ACC112 (cell line): ENCODE measurements around the gene DOCK4.

Source experiments
- H2AFZ ChIP-seq: fragments of 200-600 bp; sonication (generic); one replicate; pipeline ENCODE4 v1.6.0; 2017; ENCODE audit warnings: antibody characterized with exemption, low read length; ENCODE audit not compliant: unreplicated experiment
- H3K27ac ChIP-seq: fragments of 200-600 bp; sonication (generic); 2 replicates; pipeline ENCODE4 v1.5.1; 2014; ENCODE audit warnings: low read depth, mild to moderate bottlenecking, antibody characterized with exemption, low read length, moderate library complexity
- H3K27me3 ChIP-seq: fragments of 200-600 bp; sonication (generic); 2 replicates; pipeline ENCODE4 v1.6.1; 2014; ENCODE audit warnings: mild to moderate bottlenecking, antibody characterized with exemption, low read length, moderate library complexity, mixed read lengths; ENCODE audit not compliant: insufficient read depth
- H3K36me3 ChIP-seq: fragments of 200-600 bp; sonication (generic); 2 replicates; pipeline ENCODE4 v1.6.1; 2016; ENCODE audit warnings: mild to moderate bottlenecking, antibody characterized with exemption, low read length, moderate library complexity, mixed read lengths; ENCODE audit not compliant: insufficient read depth
- H3K4me1 ChIP-seq: fragments of 200-600 bp; sonication (generic); one replicate; pipeline ENCODE4 v1.6.1; 2016; ENCODE audit warnings: low read length, mixed read lengths; ENCODE audit not compliant: insufficient read depth, unreplicated experiment, control insufficient read depth
- H3K4me3 ChIP-seq: fragments of 200-600 bp; sonication (generic); 2 replicates; pipeline ENCODE4 v1.5.1; 2014; ENCODE audit warnings: mild to moderate bottlenecking, low read depth, low read length
- H3K79me2 ChIP-seq: fragments of 200-600 bp; sonication (generic); one replicate; pipeline ENCODE4 v1.6.0; 2016; ENCODE audit warnings: low read length; ENCODE audit not compliant: control insufficient read depth, unreplicated experiment, insufficient read depth

DOCK4 gene

DNA sequence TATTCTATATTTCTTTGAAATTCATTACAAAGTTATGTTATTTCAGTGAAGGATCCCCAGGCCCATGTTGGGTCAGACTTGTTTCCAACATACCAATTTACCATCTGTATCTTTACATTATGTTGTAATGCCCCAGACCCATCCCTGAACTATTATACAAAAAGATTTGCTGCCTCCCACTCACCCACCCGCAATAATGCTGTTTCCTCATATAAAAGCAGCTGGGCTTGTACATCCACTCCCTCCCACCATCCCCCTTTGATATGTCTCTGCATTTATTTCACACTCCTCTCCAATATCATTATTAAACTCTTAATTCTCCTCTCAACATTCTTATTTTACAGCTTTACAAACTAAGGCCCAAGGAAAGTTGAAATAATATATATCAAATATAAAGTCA, 153.7 kb downstream of the DOCK4 start:
- Histone ChIP-seq H2AFZ (no peak overlapping the region), H3K79me2 (no peaks in the 10 kb centered on the region), H3K4me1 (no peaks in the 10 kb centered on the region), H3K36me3 (no peaks in the 10 kb centered on the region), H3K4me3 (no peak overlapping the region), H3K27me3 (no peaks in the 10 kb centered on the region), H3K27ac (no peak overlapping the region)

DNA sequence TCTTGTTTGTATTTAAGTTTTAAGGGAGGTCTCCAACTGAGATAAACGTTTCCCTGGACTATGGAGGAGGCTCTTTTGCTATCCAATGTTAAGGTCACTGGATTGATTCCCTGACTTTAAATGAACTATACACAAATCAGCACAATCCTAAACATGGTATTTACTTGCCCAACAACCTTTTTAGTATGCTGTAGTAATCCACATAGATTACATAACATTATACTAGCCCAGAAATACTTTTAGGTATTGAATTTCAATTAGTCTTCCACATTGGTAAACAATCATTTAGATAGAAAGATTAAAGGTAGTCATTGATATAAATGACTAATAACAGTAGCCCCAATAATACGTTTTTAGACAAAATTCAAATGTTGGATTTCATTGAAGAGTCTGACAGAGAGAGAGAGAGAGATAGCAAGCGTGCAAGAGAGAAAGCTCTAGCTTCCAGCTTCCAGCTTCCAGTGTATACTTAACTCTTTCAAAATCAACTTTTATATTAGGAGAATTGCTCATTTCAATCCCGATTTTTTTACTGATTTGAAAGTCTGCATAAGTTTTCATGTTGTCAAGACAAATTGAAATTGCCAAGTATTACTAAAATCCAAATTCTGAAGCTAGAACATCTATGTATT, 155.8 kb downstream of the DOCK4 start:
- Histone ChIP-seq H3K36me3 (no peaks in the 10 kb centered on the region), H2AFZ (no peak overlapping the region), H3K4me3 (no peak overlapping the region), H3K4me1 (no peaks in the 10 kb centered on the region), H3K27me3 (no peaks in the 10 kb centered on the region), H3K27ac (no peak overlapping the region), H3K79me2 (no peaks in the 10 kb centered on the region)

DNA sequence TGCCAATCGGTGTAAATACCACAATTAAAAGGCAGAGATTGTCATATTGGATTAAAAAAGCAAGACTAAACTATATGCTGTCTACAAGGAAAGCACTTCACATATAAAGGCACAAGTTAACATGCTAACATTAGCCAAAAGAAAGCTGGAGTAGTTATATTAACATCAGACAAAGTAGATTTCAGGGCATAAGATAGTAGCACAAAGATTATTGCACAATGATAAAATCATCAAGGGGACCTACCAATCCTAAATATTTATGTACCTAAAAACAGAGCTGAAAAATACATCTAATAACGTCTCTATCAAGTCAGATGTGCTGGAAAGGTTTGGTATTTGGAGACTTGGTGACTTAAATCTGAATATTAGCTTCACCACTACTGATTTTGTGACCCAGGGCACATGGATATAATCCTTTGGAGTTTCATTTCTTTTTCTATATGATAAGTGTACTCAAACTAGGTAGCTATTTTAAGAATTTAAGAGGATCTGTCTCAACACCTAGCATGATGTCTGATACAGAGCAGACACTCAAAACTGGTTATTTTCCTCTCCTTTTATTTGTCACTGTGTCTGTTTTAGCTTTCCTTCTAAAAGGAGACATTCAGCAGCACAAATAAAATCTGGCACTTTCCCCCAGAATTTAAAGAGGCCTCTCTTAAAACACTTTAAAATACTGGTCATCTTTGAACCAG, 156.5 kb downstream of the DOCK4 start:
- Histone ChIP-seq H3K79me2 (no peaks in the 10 kb centered on the region), H2AFZ (no peak overlapping the region), H3K27me3 (no peaks in the 10 kb centered on the region), H3K4me3 (no peak overlapping the region), H3K4me1 (no peaks in the 10 kb centered on the region), H3K36me3 (no peaks in the 10 kb centered on the region), H3K27ac (no peak overlapping the region)

DNA sequence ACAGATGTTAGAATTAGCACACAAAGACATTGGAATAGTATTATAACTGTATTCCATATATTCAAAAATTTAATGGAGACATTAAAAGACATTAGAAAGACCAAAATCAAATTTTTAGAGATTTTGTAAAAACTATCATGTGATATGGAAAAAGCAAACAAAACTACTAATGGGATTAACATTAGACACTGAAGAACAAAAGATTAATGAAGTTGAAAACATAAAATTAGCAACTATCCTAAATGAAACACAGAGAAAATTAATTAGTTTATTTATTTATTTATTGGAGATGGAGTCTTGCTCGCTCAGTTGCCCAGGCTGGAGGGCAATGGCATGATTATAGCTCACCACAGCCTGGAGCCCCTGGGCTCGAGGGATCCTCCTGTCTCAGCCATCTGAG, 158.8 kb downstream of the DOCK4 start:
- no peaks in the 10 kb centered on the region for H3K79me2 ChIP-seq
- no peak overlapping the region for H3K27ac ChIP-seq
- no peak overlapping the region for H2AFZ ChIP-seq
- no peak overlapping the region for H3K4me3 ChIP-seq
- no peaks in the 10 kb centered on the region for H3K36me3 ChIP-seq
- no peaks in the 10 kb centered on the region for H3K4me1 ChIP-seq
- no peaks in the 10 kb centered on the region for H3K27me3 ChIP-seq

DNA sequence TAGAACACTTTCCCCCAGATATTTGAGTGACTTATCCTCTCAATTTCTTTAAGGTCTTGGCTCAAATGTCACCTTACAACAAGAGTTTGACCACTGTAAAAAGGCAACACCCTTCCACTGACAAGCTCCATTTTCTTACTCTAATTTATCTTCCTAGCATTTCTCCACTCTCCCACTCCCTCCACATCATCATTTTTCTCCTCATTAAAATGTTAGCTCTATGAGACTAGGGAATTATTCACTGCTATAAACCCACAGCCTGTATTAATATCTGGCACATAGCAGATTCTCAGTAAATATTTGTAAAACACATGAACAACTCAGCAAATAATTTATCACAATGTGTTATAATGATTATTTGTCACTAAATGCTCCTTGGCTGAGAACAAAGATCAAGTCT, 161.0 kb downstream of the DOCK4 start:
- Histone ChIP-seq H2AFZ (no peak overlapping the region), H3K79me2 (no peaks in the 10 kb centered on the region), H3K27ac (no peak overlapping the region), H3K4me1 (no peaks in the 10 kb centered on the region), H3K4me3 (no peak overlapping the region), H3K36me3 (no peaks in the 10 kb centered on the region), H3K27me3 (no peaks in the 10 kb centered on the region)

DNA sequence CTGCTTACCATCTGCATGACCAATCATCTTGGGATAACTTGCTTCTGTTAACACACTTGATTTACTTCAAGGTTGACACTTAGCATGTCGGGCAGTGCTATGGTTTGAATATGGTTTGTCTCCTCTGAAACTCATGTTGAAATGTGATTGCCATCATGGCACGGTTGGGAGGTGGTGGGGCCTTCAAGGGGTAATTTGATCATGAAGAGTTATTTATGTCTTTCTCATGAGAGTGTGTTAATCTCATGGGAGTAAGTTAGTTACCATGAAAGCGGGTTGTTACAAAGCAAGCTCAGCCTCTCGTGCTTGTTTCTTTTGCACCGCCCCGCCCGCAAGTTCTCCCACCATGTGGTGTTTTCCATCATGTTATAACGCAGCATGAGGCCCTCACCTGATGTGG, 163.6 kb downstream of the DOCK4 start:
- H3K36me3 ChIP-seq, result no peaks in the 10 kb centered on the region
- no peaks in the 10 kb centered on the region for H3K4me1 ChIP-seq
- no peak overlapping the region for H2AFZ ChIP-seq
- no peak overlapping the region for H3K27ac ChIP-seq
- H3K4me3 ChIP-seq, result no peak overlapping the region
- H3K27me3 ChIP-seq, result no peaks in the 10 kb centered on the region
- H3K79me2 ChIP-seq, result no peaks in the 10 kb centered on the region

DNA sequence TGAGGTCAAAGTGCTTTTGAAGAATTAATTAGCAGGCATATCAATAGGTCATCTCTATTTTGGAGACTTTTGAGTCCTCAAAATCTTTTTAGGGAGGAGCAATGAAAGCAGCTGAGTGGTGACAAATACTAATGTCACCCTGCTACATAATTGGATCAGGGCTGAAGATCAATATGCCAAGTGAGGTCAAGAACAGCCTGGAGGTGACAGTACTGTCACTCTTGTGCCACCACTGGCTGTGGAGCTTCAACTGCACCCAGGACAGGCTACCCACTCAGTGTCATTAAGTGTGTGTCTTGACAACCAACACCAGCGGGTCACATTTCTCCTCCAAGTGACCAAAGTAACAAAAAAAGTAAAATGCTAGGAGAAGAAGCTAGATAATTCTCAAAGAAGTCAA, 167.8 kb downstream of the DOCK4 start:
- Histone ChIP-seq H2AFZ (no peak overlapping the region), H3K36me3 (no peaks in the 10 kb centered on the region), H3K4me1 (peaks cover 9% of the 10 kb centered on the region), H3K79me2 (no peaks in the 10 kb centered on the region), H3K27ac (no peak overlapping the region), H3K27me3 (no peaks in the 10 kb centered on the region), H3K4me3 (no peak overlapping the region)

DNA sequence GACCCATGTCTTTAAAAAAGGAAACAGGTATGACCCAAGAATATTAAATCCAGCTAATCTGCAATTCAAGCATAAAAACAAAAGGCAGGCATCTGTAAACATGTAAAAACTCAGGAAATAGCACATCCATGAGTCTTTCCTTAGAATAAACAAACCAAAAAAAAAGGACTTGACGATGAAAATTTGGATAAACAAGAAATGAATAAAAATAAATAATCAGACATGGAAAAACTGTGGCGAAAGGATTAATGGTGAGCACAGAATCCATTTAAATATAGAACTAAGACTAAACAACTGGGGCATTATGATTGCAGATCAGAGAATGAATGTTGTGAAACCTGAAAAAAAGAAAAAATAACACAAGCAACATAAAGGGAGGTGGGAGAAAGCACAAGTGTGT, 170.1 kb downstream of the DOCK4 start:
- Histone ChIP-seq H3K4me3 (no peak overlapping the region), H2AFZ (no peak overlapping the region), H3K79me2 (no peaks in the 10 kb centered on the region), H3K27me3 (no peaks in the 10 kb centered on the region), H3K36me3 (no peaks in the 10 kb centered on the region), H3K4me1 (peaks cover 9% of the 10 kb centered on the region), H3K27ac (no peak overlapping the region)

DNA sequence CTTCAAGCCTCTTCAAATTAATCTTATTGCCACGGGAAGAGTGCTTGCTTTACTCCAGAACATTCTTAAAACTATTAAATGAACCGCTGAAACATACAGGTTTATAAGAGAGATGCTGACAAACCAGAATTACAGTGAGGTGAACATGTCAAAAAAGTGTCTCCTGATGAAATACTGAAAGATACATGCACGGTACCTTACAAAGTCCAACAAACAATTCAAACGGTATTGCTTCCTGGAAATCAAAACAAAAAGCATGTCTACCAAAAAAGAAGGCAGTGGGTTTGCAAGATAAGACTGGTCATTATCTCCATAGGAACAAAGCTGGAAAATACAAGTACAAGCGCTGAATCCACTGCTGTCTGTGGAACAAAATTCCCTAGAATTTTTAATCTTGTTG, 174.5 kb downstream of the DOCK4 start:
- H3K4me3 ChIP-seq, result no peak overlapping the region
- H3K27ac ChIP-seq, result no peak overlapping the region
- no peak overlapping the region for H2AFZ ChIP-seq
- H3K79me2 ChIP-seq, result no peaks in the 10 kb centered on the region
- no peaks in the 10 kb centered on the region for H3K27me3 ChIP-seq
- no peaks in the 10 kb centered on the region for H3K36me3 ChIP-seq
- H3K4me1 ChIP-seq, result peaks cover 9% of the 10 kb centered on the region

DNA sequence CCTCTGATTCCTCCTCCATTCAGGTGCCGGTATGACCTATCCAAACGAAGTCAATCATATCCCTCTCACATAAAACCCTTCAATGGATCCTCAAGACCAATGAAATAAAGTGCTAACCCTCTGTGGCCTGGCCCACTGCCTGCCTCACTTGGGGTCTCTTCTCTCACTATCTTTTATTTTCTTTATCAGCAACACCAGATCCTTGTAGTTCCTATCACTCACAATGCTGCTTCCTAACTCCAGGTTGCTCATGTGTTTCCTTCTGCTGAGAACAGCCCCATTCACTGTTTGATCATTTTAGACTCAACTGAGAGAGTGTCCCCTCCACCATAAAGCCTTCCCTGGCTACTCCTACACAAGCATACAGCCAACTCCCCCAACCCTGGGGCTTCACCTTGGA, 180.6 kb downstream of the DOCK4 start:
- H3K27ac ChIP-seq, result no peak overlapping the region
- H3K36me3 ChIP-seq, result no peaks in the 10 kb centered on the region
- no peaks in the 10 kb centered on the region for H3K27me3 ChIP-seq
- H3K79me2 ChIP-seq, result no peaks in the 10 kb centered on the region
- no peak overlapping the region for H3K4me3 ChIP-seq
- no peak overlapping the region for H2AFZ ChIP-seq
- H3K4me1 ChIP-seq, result no peaks in the 10 kb centered on the region

DNA sequence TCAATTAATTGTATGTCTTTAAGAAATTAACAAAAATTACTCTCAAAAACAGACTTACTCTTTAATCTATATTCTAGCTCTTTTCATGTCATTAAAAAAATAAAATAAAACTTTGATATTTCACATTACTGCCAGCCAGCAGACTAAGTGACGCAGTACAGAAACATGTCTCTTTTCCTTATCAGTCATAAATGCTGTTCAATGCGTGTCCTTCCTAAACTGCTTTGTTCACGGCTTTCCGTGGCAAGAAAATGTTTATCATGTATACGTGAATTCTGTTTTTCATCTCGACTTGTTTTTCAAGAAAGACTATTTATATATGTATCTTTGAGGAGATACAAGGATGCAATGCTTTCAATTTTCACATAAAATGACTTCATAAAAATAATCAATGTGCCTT, 182.4 kb downstream of the DOCK4 start:
- Histone ChIP-seq H3K4me3 (no peak overlapping the region), H3K27me3 (no peaks in the 10 kb centered on the region), H3K27ac (no peak overlapping the region), H3K4me1 (no peaks in the 10 kb centered on the region), H3K36me3 (no peaks in the 10 kb centered on the region), H2AFZ (no peak overlapping the region), H3K79me2 (no peaks in the 10 kb centered on the region)
